ENCODE measurements around the gene TRAF1. TPM values are rescaled to one million over a fixed set of nuclear protein-coding genes. Genes with fewer than 3 reads are reported as not detected.
A peak's percentile ranks its signal among the peaks of the same experiment; 100 is the strongest.

TRAF1 gene
- total RNA-seq, 3 donors from 2014 or later, result 4.9 to 8.6 (median 7.3) TPM

GRCh38 chr9:120870206-120870605 is 56.4 kb downstream of the TRAF1 start:
- no peaks in the 10 kb centered on the region for H3K27me3 ChIP-seq

GRCh38 chr9:120869726-120870125 is 56.9 kb downstream of the TRAF1 start:
- no peaks in the 10 kb centered on the region for H3K4me1 ChIP-seq
- no peaks in the 10 kb centered on the region for H3K36me3 ChIP-seq
- H3K27ac ChIP-seq, result peak overlapping the region; percentile 88 to 93
- H3K27me3 ChIP-seq, result no peaks in the 10 kb centered on the region
- no peak for DNase-seq (ENCODE audit: low spot score in 2 of 2)
- no peaks in the 10 kb centered on the region for H3K9me3 ChIP-seq
- peak overlapping the region in 2 of 3 donors; percentile 66 to 83 for H3K4me3 ChIP-seq
- TF ChIP-seq POLR2AphosphoS5 (IDR thresholded peaks at IDR 0.05) (no peak), POLR2A (IDR thresholded peaks at IDR 0.05) (no peak), CTCF (IDR thresholded peaks at IDR 0.05) (no peak)
- intact Hi-C loops (cut with DNase I; ENCODE audit: low total_unique reads), result loop anchor here (2.0 kb wide), 1 partner anchor 59 kb away; no protein-coding TSS in a partner anchor

More at GRCh38 chr9:120870206-120870605, 56.4 kb downstream of the TRAF1 start:
- Histone ChIP-seq H3K9me3 (no peaks in the 10 kb centered on the region), H3K27ac (peak overlapping the region in 1 of 2 donors; percentile 88), H3K4me3 (no peak overlapping the region), H3K36me3 (no peaks in the 10 kb centered on the region), H3K4me1 (no peaks in the 10 kb centered on the region)
- intact Hi-C loops (cut with DNase I; ENCODE audit: low total_unique reads), result no loop called here
- no peak for TF ChIP-seq POLR2AphosphoS5 (IDR thresholded peaks at IDR 0.05)
- TF ChIP-seq POLR2A (IDR thresholded peaks at IDR 0.05), result no peak
- TF ChIP-seq CTCF (IDR thresholded peaks at IDR 0.05), result no peak
- DNase-seq (ENCODE audit: low spot score in 2 of 2), result no peak

GRCh38 chr9:120869360-120869687 is 57.3 kb downstream of the TRAF1 start:
- intact Hi-C loops (cut with DNase I; ENCODE audit: low total_unique reads), result loop anchor here (2.0 kb wide), 1 partner anchor 59 kb away; no protein-coding TSS in a partner anchor
- Histone ChIP-seq H3K9me3 (no peaks in the 10 kb centered on the region), H3K36me3 (no peaks in the 10 kb centered on the region), H3K4me1 (no peaks in the 10 kb centered on the region), H3K27me3 (no peaks in the 10 kb centered on the region), H3K4me3 (peak overlapping the region; percentile 50 to 83 (median 66)), H3K27ac (peak overlapping the region; percentile 88 to 93)
- TF ChIP-seq POLR2A (IDR thresholded peaks at IDR 0.05) (no peak), POLR2AphosphoS5 (IDR thresholded peaks at IDR 0.05) (no peak), CTCF (IDR thresholded peaks at IDR 0.05) (no peak)
- DNase-seq (ENCODE audit: low spot score in 2 of 2), result no peak

- TF ChIP-seq POLR2A (IDR thresholded peaks at IDR 0.05) (no peak), POLR2AphosphoS5 (IDR thresholded peaks at IDR 0.05) (peak; percentile 75 to 87 (median 81)), CTCF (IDR thresholded peaks at IDR 0.05) (peak; percentile 24 to 44 (median 31))
- Histone ChIP-seq H3K36me3 (no peaks in the 10 kb centered on the region), H3K4me3 (peak overlapping the region; percentile 50 to 83 (median 66)), H3K27ac (peak overlapping the region; percentile 88 to 93), H3K9me3 (no peaks in the 10 kb centered on the region), H3K4me1 (no peaks in the 10 kb centered on the region), H3K27me3 (no peaks in the 10 kb centered on the region)
- intact Hi-C loops (cut with DNase I; ENCODE audit: low total_unique reads), result loop anchor here (2.0 kb wide), 1 partner anchor 60 kb away; no protein-coding TSS in a partner anchor
- DNase-seq (ENCODE audit: low spot score in 2 of 2), result peak; percentile 96 to 97
Observed at GRCh38 chr9:120868676-120869359, 57.8 kb downstream of the TRAF1 start.

GRCh38 chr9:120868339-120868675 is 58.3 kb downstream of the TRAF1 start:
- Histone ChIP-seq H3K36me3 (no peaks in the 10 kb centered on the region), H3K27ac (peak overlapping the region; percentile 88 to 93), H3K4me3 (peak overlapping the region; percentile 50 to 83 (median 66)), H3K4me1 (no peaks in the 10 kb centered on the region), H3K27me3 (no peaks in the 10 kb centered on the region), H3K9me3 (no peaks in the 10 kb centered on the region)
- intact Hi-C loops (cut with DNase I; ENCODE audit: low total_unique reads), result loop anchor here (2.0 kb wide), 1 partner anchor 60 kb away; no protein-coding TSS in a partner anchor
- DNase-seq (ENCODE audit: low spot score in 2 of 2), result no peak
- peak in 1 of 3 donors; percentile 16 for TF ChIP-seq CTCF (IDR thresholded peaks at IDR 0.05)
- no peak for TF ChIP-seq POLR2A (IDR thresholded peaks at IDR 0.05)
- TF ChIP-seq POLR2AphosphoS5 (IDR thresholded peaks at IDR 0.05), result peak; percentile 28 to 53 (median 49)

Data from breast epithelium (tissue), 4 donors.